DMS153 treated with DMSO at 0.1 percent for 48 hours (cell line): Measurements from ENCODE around the gene TSC22D3.
A peak's percentile ranks its signal among the peaks of the same experiment; 100 is the strongest.

Experiments used
- DNase-seq: peaks from one replicate; lab custom pipeline; 2025; ENCODE audit not compliant: unreplicated experiment; lab: John Stamatoyannopoulos, UW

The TSC22D3 gene

DNA sequence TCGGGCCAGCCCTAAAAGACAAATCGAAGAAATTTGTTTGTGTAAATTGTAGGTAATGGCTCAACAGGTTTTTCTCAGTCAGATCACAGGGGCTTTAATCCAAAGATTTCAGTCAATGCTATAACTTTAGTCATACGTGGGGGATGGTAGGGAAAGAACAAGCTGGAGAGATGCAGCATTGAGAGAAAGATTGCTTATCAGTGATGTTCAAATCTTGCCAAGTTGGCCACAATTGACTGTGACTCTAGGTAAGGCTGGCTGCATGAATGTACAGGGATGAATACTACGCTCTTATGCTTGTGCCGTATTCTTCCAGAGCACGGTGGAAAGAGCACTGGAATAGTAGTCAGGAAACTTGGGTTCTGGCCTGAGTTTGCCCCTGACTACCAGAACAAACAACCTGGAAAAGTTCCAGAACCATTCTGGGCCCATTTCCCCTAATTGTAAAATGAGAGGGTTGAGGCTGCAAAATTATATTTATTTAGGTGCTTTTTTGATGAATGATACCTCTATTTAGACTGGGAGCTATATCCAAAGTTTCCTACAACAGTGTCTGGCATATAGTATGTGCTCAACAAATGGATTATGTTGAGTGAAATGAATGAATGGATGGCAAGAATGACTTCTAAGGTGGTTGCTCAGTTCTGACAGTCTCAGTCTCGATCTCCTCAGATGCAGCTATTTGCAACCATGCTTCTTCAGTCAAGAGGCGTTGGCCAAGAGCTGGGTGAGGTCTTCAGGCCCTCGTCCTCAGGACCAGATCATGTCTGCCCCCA lies 44.4 kb downstream of the TSC22D3 start:
- DNase-seq: no peak

DNA sequence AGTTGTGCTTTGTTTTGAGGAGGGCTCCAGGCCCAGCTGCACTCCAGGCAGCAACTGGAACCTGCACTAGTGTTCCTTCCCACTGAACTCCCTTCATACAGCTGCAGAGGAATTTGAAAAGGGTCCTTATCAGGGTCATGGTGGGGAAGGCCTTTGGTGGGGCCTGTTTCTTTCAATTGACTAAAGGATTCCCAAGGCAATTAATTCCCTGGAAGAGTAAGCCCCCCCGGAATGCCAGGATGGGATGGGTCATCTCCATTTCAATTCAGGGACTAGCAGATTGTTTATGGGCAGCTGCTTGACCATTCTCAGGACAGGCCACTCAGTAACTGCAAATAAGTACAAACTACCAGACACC lies 45.3 kb downstream of the TSC22D3 start:
- DNase-seq: no peak

DNA sequence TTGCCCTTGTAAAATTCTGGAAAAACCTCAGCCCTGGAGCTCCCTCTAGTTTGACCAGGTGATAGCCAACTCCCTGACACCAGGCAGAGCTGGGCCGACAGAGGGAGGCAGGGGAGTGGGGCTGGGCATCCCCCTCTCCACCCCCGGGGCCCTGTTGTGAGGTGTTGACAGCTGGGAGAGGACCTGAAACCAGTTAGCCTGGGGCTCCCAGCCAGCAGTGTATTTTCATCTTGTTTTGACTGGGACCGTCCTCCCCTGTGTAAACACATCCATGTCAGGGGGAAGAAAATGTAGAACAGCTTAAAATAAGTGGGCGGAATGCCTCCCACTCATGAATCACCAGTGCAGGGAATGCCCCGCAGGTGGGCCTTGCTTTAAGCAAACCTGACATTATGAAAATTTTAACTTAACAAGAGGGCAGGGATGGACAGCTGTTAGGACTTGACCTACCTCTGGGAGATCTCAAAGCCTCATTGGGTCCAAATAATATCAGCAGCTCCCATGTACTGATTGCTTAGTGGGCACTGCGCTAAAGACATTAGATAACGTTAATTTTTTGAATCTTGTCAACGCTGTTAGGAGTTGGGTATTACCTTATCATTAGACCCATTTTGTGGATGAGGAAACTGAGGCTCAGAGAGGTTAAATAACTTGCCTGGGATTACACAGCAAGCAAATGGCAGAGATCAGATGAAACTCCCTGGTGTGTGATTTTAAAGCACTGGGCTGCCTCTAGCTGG lies 45.9 kb downstream of the TSC22D3 start:
- DNase-seq: no peak

DNA sequence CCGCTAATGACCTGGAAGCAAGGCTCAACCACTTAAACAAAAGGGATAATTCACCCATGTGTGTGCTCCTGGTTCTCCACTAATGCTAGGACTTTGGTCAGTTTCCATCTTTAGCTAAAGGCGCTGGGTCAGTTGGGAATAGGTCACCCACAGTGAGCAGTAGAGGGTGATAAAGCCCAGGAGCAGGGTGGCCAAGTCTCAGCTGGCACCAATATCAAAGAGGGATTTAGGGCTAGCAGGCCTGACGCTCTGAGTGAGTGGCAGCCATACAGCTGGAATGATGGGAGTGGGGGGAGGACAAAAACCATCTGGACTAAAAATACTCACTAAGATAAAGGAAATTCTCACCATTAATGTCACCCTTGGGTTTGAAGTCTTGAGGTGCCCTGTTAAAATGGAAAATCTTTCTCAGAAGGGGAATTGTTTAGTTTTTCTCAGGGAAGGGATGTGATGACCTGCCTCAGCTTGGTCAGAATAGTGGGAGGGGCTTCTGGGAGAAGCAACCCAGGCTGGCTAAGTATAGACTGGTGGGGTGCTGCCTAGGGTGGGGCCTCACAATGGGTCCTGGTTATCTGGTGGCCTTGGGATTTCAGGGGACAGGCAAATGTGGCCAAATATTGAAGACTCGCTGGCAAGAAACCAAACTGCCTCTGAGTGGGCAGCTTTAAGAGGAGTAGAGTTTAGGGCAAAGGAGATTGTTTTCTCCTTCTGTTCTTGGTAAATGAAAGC lies 47.1 kb downstream of the TSC22D3 start:
- DNase-seq: no peak

DNA sequence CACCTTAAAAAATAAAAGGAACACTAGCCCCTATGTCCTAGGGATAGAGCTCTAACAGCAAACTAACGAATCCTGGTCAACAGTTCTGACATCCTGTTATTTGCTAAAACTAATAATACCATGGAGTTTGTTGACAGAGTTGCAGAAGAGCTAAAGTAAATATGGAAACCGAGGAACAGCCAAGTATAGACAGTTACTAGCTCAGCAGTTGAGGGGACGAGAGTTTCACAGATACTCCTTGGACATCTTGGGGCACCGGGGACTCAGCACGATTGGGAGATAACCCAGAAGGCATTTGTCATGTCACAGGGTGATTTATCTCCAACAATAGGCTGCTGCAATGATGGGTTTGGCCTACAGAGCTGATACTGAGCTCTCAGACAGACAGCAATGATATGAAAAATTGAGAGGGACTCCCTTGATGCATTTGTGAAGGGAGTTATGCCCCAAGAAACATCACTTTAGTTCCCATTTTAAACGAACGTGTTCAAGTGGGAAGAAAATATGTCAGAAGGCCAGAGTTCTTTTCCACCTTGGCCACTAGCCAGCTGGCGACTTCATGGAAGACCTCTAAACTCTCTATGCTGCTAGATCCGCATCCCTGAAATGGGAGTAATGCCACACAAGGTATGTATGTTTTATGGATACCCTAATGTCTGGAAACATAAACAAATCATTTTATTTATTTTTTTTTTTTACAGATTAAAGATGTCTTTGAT lies 48.6 kb downstream of the TSC22D3 start:
- no peak for DNase-seq

DNA sequence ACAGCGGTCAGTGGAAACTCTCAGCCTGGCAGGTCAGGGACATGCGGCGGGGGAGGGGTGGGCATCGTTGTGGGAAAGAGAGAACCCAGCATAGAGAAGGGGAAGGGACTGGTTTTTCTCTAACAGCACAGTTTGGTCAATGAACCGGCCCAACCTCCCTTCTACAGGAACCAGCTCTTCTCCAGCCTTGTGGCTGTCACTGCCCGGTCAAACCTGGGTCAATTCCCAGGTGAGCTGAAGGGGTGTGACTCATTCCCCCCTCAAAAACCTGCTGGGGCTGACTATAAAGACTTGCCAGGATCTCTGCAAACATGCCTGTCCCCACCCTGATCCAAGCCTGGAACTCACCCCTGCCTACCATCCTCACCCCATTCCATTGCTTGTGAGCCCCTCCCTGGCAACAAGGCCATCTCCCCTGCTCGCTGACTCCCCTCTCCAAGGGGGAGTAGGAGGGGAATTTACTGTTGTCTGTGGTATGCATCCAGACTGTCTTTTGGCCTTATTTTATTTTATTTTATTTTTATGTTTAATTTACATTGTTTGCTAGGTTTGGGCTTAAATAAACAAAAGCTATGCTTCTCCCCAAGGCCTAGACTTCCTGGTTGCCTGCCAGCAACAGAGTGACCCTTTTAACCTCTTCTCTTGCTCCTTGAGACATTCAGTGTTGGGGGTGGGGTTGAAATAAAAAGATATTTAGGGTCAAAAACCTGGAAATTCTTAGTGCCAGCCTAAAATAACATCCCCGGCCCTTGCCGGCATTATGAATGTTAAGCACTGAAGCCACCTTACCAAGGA lies 49.6 kb downstream of the TSC22D3 start:
- no peak for DNase-seq

DNA sequence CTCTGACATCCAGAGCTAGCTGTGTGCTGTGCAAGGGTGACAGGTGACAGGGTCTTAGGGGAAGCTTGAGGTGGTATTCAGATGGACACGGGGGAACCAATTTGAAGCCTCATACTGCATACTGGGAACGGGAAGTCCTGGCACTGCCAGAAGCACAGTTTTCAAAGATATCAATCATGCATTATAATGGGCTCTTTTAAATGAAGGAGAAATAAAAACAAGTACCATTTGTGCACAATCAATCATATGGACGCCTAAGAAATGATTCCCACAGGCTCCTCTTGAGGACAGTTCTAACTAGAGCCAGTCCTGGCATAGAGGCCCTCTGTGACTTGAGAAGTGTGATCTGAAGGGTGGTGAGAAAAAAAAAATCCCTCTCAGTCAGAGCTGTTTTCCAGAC lies 50.9 kb downstream of the TSC22D3 start:
- DNase-seq: no peak

DNA sequence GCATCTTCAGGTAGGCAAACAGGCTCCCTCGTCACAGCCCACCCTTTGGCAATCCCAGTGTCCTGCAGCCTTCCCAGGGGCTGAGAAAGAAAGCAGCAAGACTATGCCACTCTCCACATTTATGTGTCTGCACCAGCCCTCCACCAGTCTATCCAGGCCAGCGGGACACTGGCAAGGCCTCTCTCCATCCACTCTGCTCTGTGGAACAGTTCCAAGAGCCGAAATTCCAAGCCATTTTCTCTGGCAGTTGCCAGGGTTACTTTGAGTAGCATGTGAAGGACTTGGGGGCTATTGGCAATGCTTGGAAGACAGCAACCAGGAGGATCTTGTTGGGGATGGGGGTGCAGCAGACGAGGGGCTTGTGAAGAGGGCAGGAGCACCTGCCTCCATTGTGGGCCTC lies 52.1 kb downstream of the TSC22D3 start:
- DNase-seq: no peak

DNA sequence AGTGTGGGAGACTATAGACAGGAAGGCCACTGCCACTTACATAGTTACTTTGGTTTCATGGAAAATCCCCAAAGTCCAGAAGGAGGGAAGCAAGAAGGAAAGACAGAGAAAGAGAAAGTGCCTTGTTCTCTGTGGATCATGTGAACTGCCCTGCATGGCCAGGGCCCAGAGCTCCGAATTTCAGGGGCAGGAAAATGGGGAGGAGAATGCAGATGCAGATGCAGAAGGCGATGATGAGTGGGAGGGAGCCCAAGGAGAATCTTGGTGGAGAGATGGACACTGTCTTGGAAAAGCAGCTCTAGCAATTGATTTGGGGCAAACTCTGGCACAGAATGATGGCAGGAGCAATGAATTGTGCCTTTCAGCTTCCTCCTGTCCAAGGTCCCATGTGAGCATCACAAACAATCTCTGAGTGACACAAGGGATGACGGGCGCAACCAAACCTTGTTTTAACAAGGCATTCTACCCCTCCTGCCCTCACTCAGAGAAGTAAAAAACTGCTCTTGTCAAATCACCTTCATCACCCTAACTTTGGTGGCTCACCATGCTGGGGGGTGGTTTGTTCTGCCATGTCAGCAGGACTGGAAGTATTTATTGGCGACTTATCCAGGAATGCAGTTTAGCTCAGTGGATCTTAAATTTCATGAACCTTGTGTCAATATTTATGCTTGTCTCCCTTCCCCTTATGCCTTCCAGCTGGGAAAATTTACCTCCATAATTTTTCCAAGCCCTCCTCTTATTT lies 53.5 kb downstream of the TSC22D3 start:
- DNase-seq: no peak

DNA sequence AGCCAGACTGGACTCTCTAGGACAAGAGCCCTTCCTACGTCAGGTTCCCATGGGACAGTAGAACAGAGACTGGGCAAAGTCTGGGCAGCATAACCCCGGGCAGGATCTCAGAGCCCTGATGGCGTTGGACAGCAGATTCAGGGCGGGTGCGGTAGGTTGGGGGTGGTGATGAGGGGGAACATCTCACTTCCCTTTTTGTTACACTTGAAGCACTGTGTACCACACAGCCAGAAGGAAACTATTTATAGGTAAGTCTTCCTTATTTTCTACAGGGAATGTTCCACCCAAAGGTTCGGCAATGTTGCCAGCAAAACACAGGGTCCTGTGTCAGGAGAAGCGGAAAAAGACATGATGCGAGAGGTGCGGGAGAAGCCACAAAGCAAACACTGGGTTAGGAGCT lies 54.3 kb downstream of the TSC22D3 start:
- no peak for DNase-seq

DNA sequence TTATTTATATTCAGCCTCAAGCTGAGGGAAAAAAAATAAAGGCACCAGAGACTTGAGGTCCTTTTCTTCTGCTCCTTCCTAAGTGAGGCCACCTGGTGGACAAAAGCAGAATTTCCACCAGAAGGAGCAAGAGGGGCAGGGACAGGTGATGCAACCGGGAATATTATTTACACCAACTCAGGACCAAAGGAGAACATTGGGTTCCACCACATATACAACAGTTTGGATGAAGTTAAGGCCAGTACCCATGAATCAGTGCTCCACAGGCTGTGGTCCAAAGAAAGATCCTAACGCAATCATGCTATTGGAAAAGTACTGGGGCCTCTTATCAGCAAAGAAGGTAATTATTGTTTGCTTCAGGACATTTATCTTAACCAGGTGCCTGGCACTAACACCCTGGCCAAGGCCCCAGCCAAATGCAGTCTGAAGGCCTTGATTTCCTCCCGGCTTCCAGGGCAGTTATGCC lies 57.4 kb downstream of the TSC22D3 start:
- peak; percentile 25 for DNase-seq

DNA sequence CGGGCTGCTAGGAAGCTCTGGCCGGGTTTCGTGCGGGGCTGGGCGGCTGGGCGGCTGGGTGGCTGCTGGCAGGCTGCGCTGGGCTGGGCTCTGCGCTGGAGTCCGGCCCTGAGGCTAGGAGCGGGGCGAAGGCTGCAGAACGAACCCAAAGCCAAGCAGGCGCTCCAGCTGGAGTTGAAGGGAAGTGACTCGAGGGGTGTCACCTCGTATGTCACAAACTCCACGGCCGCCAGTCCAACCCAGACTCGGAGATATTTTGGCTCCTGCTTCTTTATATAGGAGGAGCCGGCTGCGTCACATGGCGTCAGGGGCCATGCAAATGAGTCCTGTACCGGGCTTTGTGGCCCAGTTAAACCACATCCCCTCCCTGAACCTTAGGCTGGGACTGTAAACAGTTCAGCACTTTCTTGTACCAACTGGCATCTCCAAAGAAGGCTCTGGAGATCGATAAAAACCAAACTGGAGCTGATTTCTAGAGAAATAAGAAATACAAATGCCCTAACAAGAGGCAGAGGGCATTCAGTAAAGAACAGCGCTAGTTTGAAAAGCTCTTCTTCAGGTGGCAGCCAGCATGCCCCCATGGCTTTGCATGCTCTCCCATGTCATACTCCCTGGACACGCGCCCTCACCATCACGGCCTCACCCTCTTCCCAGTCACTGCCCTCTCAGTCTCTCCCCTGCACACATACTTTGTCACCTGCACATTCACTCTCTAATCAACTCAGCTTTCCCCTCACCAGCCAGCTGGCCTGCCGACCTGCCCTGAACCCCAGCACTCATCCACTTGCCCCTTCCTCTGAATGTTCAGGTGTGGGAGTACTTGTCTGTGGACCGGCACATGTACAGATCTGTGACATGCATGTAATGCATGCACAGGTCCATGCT lies 58.5 kb downstream of the TSC22D3 start:
- no peak for DNase-seq

DNA sequence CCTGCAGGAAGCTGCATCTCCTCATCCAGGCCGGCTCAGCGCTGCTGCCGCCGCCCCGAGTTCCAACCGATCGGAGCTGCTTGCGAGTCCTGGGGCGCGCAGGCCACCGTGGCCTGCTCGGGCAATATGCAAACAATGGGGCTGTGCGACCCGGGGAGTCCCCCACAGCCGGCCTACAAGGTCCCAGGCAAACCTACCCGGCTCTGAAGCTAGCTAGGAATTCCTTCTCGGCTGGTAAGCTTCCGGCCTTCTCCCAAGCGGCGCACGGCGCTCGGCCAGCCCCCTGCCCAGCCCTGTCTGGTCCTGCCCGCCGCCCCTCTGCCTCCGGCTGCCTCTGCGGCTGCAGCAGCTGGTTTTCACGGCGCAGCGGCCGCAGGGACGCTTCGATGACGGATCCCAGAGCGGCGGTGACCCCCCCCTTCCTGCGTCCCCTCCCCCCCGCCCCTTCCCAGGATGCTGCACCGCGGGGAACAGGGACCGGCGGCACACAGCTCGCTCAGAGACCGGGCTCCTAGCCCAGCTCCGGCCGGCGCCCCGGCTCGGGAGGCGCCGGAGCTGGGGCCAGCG lies 59.4 kb downstream of the TSC22D3 start:
- no peak for DNase-seq

DNA sequence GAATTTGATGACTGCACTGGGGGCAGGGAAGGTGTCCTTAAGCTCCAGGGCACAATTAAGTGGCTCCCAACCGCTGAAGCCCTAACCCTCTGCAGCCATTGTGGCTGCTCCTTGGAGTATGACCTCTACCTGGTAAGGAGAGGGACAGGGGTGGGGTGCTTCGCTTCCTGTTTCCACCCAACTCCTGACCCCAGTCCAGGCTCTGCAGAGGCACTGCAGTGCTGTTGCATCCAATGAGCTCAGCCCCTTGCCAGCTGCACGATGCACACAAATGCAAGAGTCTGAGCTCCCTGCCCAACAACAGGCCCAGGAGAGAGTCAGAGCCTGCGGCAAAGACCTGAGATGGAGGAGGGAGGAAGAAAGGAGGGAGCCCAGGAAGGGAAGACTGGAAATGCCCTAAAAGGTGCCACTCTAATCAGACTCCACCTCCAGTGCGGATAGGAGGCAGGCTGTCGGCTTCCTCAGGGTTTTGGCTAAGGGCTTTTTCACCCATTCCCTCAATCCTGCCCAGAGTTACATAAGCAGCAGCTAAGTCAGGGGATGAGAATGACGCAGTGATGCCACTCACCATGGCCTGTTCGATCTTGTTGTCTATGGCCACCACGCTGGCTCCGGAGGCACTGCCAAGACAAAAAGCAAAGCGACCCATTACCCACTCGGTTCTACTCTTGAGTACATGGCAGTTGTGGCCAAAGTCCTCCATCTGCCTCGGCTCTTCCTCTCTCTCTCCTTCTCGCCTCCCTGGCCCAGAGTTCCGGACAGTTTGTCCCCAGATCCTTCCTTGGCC lies 60.1 kb downstream of the TSC22D3 start:
- no peak for DNase-seq

DNA sequence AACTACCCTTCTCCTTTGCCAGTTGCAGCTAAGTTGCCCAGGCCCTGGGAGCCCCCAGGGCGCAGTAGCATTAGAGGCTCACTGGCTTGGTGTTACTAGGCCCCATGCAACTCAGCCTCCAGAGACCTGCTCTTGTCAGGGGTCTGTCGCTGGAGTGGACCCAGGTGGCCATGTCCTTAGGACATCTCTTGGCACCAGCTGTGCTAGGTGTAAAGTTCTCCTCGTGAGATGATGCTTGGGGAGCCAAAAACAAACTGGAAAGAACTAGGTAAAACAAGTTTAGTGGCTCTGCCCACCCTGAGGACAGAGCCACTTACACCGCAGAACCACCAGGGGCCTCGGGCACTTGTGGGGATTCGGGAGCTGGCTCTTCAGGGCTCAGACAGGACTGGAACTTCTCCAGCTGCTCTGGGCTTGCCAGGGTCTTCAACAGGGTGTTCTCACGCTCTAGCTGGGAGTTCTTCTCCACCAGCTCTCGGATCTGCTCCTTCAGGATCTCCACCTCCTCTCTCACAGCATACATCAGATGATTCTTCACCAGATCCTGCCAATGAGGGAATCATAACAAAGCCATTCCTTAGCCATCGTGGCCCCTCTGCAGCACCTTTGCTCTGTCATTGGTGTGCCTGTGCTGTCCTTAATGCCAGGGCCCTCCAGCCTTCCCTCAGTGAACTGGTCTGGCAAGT lies 61.2 kb downstream of the TSC22D3 start:
- no peak for DNase-seq

DNA sequence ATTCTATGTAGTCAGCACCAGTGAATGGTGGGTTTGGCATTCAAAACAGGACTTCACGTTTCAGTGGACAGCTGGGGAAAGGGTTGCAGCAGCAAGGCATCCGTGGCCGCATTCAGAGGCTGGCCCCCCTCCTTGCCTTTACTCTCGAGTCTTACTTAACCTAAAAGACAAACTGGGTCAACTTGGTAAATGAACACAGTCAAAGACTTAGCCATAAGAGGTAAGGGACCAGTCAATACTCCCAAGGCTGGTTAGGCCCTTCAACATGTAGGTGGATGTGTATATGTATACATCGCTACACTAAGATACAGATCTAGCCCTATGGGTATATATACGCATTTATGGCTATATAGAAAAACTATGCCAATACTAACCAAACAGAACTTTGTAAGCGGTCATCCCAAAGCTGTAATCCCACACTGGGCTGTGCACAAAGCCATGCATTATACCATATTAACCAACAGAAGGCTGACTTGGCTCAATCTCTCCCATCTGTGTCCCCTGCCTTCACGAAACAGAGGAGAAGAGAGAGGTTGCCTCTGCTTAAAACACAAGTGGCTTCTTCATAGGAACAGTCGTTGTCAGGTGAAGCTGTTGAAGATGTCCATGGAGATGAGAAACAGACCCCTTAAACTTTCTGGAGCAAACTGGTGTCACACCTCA lies 61.9 kb downstream of the TSC22D3 start:
- no peak for DNase-seq

DNA sequence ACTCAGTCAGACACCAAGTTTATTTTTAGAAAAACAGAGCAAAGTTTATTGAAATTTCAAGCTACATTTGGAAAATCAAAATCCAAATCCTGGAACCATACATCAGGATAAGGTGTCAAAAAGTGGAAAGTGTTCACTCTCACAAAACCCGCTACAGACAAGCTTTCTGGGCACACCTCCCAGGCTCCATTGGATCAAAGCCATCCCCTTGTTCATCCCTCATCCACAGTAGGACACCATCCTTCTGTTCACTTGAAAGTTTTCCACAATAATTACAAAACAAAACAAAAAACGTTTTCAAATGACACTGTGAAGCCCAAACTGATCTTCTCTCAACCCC lies 62.4 kb downstream of the TSC22D3 start:
- DNase-seq: no peak
